Right ventricle myocardium inferior (tissue), 1 donor: ENCODE results near the gene CLIP1. TPM values are rescaled to one million over a fixed set of nuclear protein-coding genes. Genes with fewer than 3 reads are reported as not detected.
A peak's percentile ranks its signal among the peaks of the same experiment; 100 is the strongest.
"Not testable (repeated sequence)": the region's sequence is repeated elsewhere in the genome, so short reads cannot be mapped to it uniquely, and the experiment has no call there.

Experiments
- ATAC-seq: fragments of 200-7000 bp; cut with Tn5 transposase; one replicate; pipeline ENCODE4 v1.9.1; 2020; ENCODE audit warnings: mild to moderate bottlenecking, moderate library complexity
- DNase-seq: peaks from one replicate; pipeline ENCODE4 v3.0.0; 2021; ENCODE audit errors: missing footprints
- intact Hi-C: fragments of 100-400 bp; cut with DNase I; formaldehyde crosslinking; loops from one replicate; pipeline ENCODE4 v1.11.0; 2022
- total RNA-seq: library from RNA; stranded (reverse); fragmentation: NEBNext Ultra II Directional; extraction: Animal tissue kit (Norgen Biotek cat#: 25700); gene quantifications from one replicate; pipeline ENCODE4 v1.2.1, GENCODE V29; 2021
- donor health status: DM: no; HTN: yes; CAD: no; lungs with severe emphysema.

Gene CLIP1
- total RNA-seq, 1 donor from 2014 or later: 110 TPM

GRCh38 chr12:122368361-122369073 lies 54.0 kb downstream of the CLIP1 start:
- intact Hi-C loops: no loop called here
- ATAC-seq (no peak), DNase-seq (no peak)

GRCh38 chr12:122367632-122368031 lies 54.8 kb downstream of the CLIP1 start:
- intact Hi-C loops: not testable (repeated sequence)

GRCh38 chr12:122366685-122367475 lies 55.6 kb downstream of the CLIP1 start:
- no peak for DNase-seq
- intact Hi-C loops: no loop called here
- ATAC-seq: peak; percentile 52

More at GRCh38 chr12:122367632-122368031, 54.8 kb downstream of the CLIP1 start:
- not testable (repeated sequence) for ATAC-seq, DNase-seq

GRCh38 chr12:122365226-122365625 lies 57.2 kb downstream of the CLIP1 start:
- DNase-seq, intact Hi-C loops, ATAC-seq: not testable (repeated sequence)

- no peak for ATAC-seq
- intact Hi-C loops: no loop called here
- no peak for DNase-seq
Observed at GRCh38 chr12:122363782-122364181, 58.7 kb downstream of the CLIP1 start.

- DNase-seq (no peak), ATAC-seq (no peak)
- intact Hi-C loops: no loop called here
Observed at GRCh38 chr12:122362755-122363154, 59.7 kb downstream of the CLIP1 start.

GRCh38 chr12:122358403-122358802 lies 64.1 kb downstream of the CLIP1 start:
- intact Hi-C loops, DNase-seq: not testable (repeated sequence)

GRCh38 chr12:122357536-122357935 lies 64.9 kb downstream of the CLIP1 start:
- intact Hi-C loops: loop anchor here (2.0 kb wide), 1 partner anchor 21 kb away; no protein-coding TSS in a partner anchor
- DNase-seq, ATAC-seq: not testable (repeated sequence)

More at GRCh38 chr12:122358403-122358802, 64.1 kb downstream of the CLIP1 start:
- ATAC-seq: not testable (repeated sequence)

GRCh38 chr12:122356991-122357390 lies 65.5 kb downstream of the CLIP1 start:
- not testable (repeated sequence) for DNase-seq, ATAC-seq
- intact Hi-C loops: loop anchor here (2.0 kb wide), 1 partner anchor 20 kb away; no protein-coding TSS in a partner anchor

- ATAC-seq (peak; percentile 39), DNase-seq (no peak)
- intact Hi-C loops: loop anchor here (2.0 kb wide), 1 partner anchor 19 kb away; no protein-coding TSS in a partner anchor
Observed at GRCh38 chr12:122356192-122356635, 66.3 kb downstream of the CLIP1 start.

- ATAC-seq (no peak), DNase-seq (no peak)
- intact Hi-C loops: loop anchor here (2.0 kb wide), 1 partner anchor 19 kb away; no protein-coding TSS in a partner anchor
Observed at GRCh38 chr12:122355706-122356105, 66.8 kb downstream of the CLIP1 start.

GRCh38 chr12:122354958-122355641 lies 67.4 kb downstream of the CLIP1 start:
- no peak for DNase-seq
- intact Hi-C loops: no loop called here
- ATAC-seq: no peak

- DNase-seq: no peak
- intact Hi-C loops: no loop called here
- ATAC-seq: no peak
Observed at GRCh38 chr12:122352394-122352793, 70.1 kb downstream of the CLIP1 start.

GRCh38 chr12:122350141-122350848 lies 72.2 kb downstream of the CLIP1 start:
- DNase-seq (peak; percentile 81), ATAC-seq (peak; percentile 82)
- intact Hi-C loops: no loop called here

- DNase-seq (no peak), ATAC-seq (no peak)
- intact Hi-C loops: no loop called here
Observed at GRCh38 chr12:122349078-122349477, 73.4 kb downstream of the CLIP1 start.

- ATAC-seq: no peak
- DNase-seq: no peak
- intact Hi-C loops: no loop called here
Observed at GRCh38 chr12:122348505-122348904, 74.0 kb downstream of the CLIP1 start.

- intact Hi-C loops: no loop called here
- ATAC-seq: no peak
- DNase-seq: no peak
Observed at GRCh38 chr12:122346054-122346453, 76.4 kb downstream of the CLIP1 start.

- intact Hi-C loops: no loop called here
- ATAC-seq (no peak), DNase-seq (no peak)
Observed at GRCh38 chr12:122345042-122345441, 77.4 kb downstream of the CLIP1 start.
